ENCODE measurements around the gene ADK. TPM values are rescaled to one million over a fixed set of nuclear protein-coding genes. Genes with fewer than 3 reads are reported as not detected.

Gene ADK
- total and polyA plus RNA-seq, 2 experiments from 2014 or later, result 39.9 to 53.0 TPM

GRCh38 chr10:74174521-74174920 is 23.5 kb downstream of the ADK start (continued):
- TF ChIP-seq CREB1 (CRISPR knock-in tag; IDR thresholded peaks at IDR 0.05; ENCODE audit: low read depth) (no peak), ETS1 (IDR thresholded peaks at IDR 0.05) (no peak)

- Histone ChIP-seq H3F3A (replicated peaks; ENCODE audit: low read depth) (no peaks in the 10 kb centered on the region), H3K4me3 (peak overlapping the region; percentile 91), H3K36me3 (ENCODE audit: insufficient read depth) (no peaks in the 10 kb centered on the region), H3K27me3 (ENCODE audit: insufficient read depth) (no peaks in the 10 kb centered on the region), H3K79me2 (replicated peaks; ENCODE audit: insufficient read depth) (peaks cover 37% of the 10 kb centered on the region), H3K4me1 (ENCODE audit: insufficient read depth) (peaks cover 22% of the 10 kb centered on the region), H3K9me2 (ENCODE audit: insufficient read depth) (no peaks in the 10 kb centered on the region), H3K4me2 (peak overlapping the region; percentile 94), H2AFZ (no peak overlapping the region), H3K27ac (ENCODE audit: low read depth) (peak overlapping the region; percentile 21), H4K20me1 (replicated peaks; ENCODE audit: insufficient read depth) (no peaks in the 10 kb centered on the region)
- H3K27me3 Mint-ChIP-seq (ENCODE audit: insufficient read depth, low read depth, poor library complexity), result no peaks in the 10 kb centered on the region
- H3K9me3 Mint-ChIP-seq, result no peaks in the 10 kb centered on the region
- H3K4me1 Mint-ChIP-seq, result peaks cover 28% of the 10 kb centered on the region
- TF ChIP-seq JUNB (IDR thresholded peaks at IDR 0.05; ENCODE audit: unreplicated experiment) (no peak), ZNF331 (CRISPR knock-in tag; IDR thresholded peaks at IDR 0.05; ENCODE audit: low read depth) (no peak), EZH2 (IDR thresholded peaks at IDR 0.05; ENCODE audit: low read depth, unreplicated experiment) (no peak), ZNF114 (CRISPR knock-in tag; IDR thresholded peaks at IDR 0.05) (no peak)
- H3K4me3 Mint-ChIP-seq, result peak overlapping the region; percentile 88
- peak overlapping the region; percentile 96 for H3K27ac Mint-ChIP-seq
- no peaks in the 10 kb centered on the region for H3K36me3 Mint-ChIP-seq (ENCODE audit: low read depth)
- DNase-seq (ENCODE audit: low spot score), result no peak
- ATAC-seq, result no peak
Measured at GRCh38 chr10:74175510-74176379, 24.7 kb downstream of the ADK start.

GRCh38 chr10:74176380-74177139 is 25.5 kb downstream of the ADK start:
- Histone ChIP-seq H3K4me3 (peak overlapping the region; percentile 91), H3K9me2 (ENCODE audit: insufficient read depth) (no peaks in the 10 kb centered on the region), H3K36me3 (ENCODE audit: insufficient read depth) (no peaks in the 10 kb centered on the region), H4K20me1 (replicated peaks; ENCODE audit: insufficient read depth) (no peaks in the 10 kb centered on the region), H3K27ac (ENCODE audit: low read depth) (peak overlapping the region; percentile 88), H2AFZ (peak overlapping the region; percentile 77; the same call in 1 of the 2 replicates), H3K4me2 (peak overlapping the region; percentile 94), H3K4me1 (ENCODE audit: insufficient read depth) (peaks cover 30% of the 10 kb centered on the region), H3F3A (replicated peaks; ENCODE audit: low read depth) (no peaks in the 10 kb centered on the region), H3K27me3 (ENCODE audit: insufficient read depth) (no peaks in the 10 kb centered on the region), H3K79me2 (replicated peaks; ENCODE audit: insufficient read depth) (peaks cover 45% of the 10 kb centered on the region)
- Mint-ChIP-seq H3K36me3 (ENCODE audit: low read depth) (no peaks in the 10 kb centered on the region), H3K27ac (peak overlapping the region; percentile 96), H3K4me1 (peaks cover 36% of the 10 kb centered on the region), H3K27me3 (ENCODE audit: insufficient read depth, low read depth, poor library complexity) (no peaks in the 10 kb centered on the region), H3K9me3 (no peaks in the 10 kb centered on the region), H3K4me3 (peak overlapping the region; percentile 88)
- ATAC-seq (peak; percentile 93), DNase-seq (ENCODE audit: low spot score) (peak; percentile 98)
- TF ChIP-seq CREB1 (CRISPR knock-in tag; IDR thresholded peaks at IDR 0.05; ENCODE audit: low read depth) (peak; percentile 88), POLR2AphosphoS5 (IDR thresholded peaks at IDR 0.05; ENCODE audit: low read depth) (peak; percentile 97), JUNB (IDR thresholded peaks at IDR 0.05; ENCODE audit: unreplicated experiment) (no peak)
